Stimulated activated naive CD4-positive, alpha-beta T cell (primary cell): ENCODE measurements around the gene SECISBP2L.
"Not testable (repeated sequence)": the region's sequence is repeated elsewhere in the genome, so short reads cannot be mapped to it uniquely, and the experiment has no call there.

Experiments used
- DNase-seq, 6 experiments: peaks; one replicate each; lab custom pipeline; 2025; lab: John Stamatoyannopoulos, UW

The SECISBP2L gene

DNA sequence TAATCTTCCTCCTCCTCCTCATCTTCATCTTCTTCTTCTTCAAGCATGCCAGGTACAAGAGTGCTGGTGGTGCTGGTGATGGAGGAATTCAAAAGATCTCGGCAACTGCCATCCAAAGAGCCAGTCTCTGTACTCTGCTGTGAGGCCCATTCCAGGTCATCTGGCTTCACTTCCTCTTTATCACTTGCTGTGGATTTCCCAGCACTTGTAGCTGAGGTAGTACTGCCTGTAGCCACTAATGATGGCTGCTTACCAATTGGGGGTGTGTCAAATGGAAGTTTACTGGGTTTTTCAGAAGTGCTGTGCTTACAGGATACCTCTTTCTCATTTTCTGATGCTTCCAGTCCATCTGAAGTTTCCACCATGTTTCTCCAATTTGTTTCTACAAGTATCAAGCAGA is 53.7 kb downstream of the SECISBP2L start:
- DNase-seq = no peak

DNA sequence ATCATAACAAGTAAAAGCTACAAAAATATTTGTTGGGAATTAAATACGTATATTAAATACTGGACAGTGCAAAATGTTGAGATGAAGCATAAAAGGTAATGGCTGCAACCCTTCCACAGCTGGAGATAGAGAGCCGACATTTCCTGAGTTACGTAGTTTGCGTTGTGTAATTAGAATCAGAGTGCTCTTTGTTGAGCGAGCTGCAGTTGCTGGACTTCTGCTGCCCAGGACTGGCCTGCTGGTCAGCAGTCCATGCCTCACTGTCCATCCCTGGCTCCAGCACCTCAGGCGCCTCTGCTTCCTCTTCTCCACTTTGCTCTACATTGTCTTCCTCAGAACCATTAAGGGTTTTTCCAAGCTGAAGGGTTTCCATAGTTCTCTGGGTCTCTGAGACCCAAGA is 54.1 kb downstream of the SECISBP2L start:
- DNase-seq = no peak

DNA sequence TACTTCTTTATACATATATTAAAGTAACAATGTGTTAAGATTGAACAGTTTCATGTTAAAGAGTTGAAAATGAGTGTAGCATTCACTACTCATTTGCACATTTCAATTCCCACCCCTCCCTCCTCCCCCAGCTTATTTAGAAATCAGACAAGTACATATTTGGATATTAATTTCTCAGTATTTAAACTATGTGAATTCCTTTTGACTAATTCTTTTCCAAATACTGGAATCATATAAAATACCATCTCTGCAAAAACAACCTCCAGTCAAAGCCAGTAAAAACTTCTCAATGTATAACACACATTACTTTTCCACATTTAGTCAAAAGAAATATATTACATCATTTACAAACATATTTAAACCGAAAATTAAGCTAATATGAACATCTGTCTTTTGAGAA is 57.1 kb downstream of the SECISBP2L start:
- DNase-seq = no peak

DNA sequence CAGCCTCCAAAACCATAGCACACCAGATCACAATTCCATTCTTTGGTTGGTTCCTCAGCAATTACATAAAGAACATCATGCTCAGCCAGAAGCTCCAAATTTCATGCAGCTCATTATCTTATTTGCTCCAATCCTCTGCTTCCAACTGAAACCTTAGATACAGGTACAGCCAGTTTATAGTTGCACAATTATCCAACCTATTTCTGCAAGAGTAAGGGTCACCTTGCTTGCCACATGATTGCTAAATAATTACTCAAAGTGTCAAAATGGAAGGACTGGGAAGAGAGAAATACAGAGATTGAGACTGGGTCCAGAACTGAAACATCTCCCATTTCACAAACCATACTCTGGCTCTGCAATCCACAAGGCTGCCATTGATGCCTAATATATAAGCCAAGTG is 59.1 kb downstream of the SECISBP2L start:
- no peak for DNase-seq

DNA sequence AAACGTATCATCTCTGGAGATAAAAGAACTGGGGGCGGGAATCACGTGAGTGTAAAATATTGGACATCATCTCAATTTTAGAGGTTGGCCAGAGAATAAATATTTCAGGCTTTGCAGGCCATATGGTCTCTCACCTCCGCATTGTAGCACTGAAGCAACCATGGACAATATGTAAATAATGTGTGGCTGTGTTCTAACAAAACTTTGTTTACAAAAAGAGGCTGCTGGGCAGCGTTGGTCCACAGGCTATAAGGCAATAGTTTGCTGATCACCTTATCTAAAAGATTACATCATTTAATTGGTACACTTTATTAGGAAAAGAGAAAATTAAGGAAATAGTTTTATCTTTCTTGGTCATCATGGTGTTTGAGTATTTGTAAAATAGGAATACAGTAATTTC is 60.0 kb downstream of the SECISBP2L start:
- no peak for DNase-seq

DNA sequence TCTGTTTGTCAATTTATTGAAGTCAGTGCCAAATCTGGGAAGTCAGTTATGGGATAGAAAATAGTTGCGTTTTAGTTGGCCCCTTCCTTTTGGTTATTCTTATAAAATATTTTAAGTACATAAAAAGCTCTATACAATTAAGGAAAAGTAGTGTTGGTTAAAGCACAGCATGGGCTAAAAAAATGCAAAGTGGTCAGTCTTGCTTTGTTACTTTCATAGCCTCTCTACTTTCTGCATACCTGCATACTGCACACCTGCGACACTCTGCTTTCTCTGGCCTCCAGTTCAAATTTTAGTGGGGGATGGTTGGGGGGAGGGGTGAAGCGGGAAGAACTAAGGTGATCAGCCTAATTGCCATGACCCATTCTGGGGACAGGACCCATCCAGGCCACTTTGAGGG is 60.7 kb downstream of the SECISBP2L start:
- no peak for DNase-seq

DNA sequence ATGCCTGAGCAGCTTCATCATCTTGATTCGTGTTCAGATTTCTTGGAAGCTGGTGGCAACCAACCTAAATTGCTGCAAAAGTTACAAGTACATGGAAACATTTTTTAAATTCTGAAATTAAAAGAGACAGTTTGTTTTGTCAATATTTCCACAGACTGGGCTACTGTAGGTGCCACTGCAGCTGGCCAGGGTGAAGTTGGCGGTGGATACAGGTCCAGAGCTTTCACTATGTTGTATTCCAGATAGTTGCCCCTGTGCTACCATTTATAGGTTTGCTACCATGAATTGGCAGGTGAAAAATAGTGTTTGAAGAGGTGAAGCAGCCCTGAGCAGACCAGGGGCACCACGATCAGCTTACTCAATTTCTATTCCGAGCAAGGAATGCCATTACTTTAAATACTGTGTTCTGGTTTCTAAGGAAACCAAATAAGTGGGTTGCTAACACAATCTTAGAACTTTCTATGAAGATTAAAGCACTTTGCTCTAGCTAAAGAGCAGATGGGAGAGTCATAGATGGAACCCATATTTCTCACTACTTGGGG is 61.4 kb downstream of the SECISBP2L start:
- no peak for DNase-seq

DNA sequence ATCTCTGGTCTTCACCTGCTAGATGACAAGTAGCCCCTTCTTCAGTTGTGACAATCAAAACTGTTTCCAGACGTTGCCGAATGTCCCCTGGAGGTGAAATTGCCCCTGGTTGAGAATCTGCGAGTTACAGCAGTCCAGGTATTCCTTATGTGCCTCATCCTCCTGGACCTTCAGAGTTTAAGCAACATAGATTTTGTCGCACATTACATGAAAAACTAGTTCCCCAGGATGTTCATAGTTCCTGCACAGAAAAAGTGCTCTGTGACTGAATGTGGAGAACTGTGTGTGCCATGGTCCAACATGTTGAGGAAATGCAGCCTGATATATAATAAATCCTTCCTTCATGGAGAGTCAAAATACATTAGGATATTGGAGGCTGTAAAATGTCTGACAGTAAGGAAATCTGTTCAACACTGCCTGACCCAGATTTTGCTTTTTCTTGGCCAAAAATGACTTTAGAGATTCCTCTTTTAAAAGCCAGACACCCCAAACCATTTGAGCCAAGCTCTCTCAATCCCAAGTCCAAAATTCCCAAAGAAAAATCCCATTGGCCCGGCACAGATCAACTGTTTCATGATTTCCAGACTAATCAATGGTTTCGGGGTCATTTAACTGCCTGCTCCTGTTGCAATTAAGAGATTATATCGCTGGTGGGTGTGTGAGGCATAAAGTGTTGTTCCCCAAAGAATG is 62.1 kb downstream of the SECISBP2L start:
- DNase-seq = no peak

DNA sequence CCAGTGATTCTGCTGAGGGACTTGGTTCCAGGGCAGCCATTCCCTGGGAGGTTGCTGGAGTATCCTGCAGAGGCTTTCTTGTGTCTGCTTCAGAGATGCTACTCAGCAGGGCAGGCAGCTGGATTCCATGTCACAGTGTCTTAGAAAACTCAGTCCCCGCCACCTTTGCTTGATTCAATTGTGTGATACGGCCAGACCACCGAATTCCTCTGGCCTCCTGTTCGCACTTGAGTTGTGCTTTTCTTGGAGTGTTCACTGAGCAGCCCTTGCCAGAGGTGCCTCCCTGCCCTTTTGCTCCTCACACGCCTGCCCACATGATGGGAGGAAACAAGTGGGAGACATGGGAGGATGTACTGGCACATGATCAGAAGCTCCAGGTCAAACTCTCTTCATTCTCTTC is 62.9 kb downstream of the SECISBP2L start:
- no peak for DNase-seq

DNA sequence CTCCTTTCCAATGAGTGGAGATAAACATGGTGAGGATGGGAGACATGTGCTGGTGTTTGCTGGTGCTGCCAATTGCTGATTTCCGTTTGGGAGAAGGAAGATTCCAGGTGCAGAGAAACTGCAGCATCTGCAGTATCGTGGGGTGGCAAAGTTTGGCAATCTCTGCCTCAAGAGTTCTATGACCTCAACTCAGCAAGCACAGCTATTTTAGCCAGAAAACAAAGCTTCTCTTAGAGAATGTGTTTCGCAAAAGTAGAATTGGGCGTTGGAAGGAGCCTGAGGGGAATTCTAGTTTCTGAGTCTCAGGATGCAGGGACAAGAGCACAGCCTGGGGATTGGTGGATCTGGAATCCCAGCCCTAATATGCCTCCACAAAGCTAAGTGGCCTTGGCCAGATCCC is 64.3 kb downstream of the SECISBP2L start:
- DNase-seq = no peak

DNA sequence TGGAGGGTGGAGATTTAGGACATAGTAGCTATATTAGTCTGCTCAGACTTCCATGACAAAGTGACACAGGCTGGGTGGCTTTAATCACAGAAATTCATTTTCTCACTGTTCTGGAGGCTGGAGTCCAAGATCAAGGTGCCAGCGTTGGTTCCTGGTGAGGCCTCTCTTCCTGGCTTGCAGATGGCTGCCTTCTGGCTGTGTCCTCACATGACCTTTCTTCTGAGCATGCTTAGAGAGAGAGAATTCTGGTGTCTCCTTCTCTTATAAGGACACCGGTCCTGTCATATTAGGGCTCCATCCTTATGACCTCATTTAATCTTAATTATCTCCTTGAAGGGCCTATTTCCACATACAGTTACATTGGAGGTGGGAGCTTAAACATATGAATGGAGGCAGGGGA is 67.6 kb downstream of the SECISBP2L start:
- no peak for DNase-seq

DNA sequence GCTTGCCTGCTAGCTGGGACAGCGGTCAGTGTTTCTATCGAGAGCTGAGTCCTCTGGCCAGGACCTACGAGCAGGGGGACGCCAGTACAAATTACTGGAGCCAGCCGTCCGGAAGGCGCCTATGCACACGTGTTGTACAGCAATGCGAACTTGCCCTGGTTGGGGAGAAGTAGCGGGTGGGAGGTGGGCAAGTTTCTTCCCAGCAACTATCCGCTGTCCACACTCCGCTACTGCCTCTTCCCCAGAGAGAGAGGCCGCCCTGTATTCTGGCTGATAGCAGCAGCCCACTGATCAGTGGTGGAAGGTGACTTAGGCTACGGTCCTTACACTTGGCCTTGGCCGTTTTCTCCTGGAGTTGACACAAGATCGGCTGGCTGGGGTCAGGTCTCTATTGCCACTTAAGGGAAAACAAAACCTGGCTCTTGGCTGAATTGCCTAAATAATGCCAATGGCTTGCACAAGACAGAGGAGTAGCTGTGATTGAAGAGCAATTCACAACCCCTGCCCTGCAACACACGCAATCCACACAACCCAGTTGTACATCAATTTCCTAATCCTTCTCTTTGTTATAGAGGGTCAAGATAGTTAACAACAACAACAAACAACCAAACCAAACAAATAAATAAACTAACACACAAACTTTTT is 69.7 kb downstream of the SECISBP2L start:
- DNase-seq = no peak

DNA sequence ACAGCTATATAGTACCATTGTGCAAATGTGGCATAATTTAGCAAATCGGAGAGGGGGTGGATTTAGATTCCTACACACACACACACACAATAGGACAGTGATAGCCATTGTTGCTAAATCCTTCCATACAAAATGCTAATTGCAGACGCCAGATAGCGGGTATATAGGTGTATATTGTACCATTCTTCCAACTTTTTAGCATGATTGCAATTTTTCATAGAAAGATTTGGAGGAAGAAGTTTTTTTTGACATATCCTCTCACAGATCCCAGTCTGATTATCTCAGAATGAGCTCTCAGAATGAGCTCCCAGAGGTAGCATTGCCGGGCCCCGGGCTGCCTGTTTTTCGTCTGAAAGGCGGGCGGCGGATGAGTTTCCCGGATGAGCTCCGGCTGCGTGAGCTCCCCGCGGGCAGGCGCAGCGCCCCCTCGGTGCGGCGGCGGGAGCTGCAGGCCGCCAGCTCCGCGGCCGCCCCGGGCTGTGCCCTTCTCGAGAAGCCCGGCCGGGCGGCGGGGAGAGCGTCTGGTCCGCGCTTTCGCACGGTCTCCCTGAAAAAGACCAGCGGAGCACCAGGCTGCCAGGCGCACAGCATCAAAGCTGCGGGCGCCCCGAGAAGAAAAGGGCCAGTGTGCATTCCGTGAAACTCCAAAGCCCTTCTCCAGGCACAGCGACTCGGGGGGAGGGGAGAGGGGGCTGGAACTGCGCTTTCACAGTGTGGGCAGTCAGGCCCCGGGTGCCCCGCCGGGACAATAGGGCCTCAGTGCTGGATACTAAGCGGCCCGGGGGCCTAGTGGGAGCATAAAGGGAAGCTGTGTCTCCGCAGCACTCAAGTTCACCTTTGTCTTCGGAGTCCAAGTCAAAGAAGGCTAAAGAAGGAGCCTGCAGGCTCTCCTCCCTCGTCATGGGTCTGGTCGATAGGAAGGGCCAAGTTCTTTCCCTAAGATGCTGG is 70.5 kb downstream of the SECISBP2L start:
- DNase-seq = peak; percentile 33 to 70 (median 48)

DNA sequence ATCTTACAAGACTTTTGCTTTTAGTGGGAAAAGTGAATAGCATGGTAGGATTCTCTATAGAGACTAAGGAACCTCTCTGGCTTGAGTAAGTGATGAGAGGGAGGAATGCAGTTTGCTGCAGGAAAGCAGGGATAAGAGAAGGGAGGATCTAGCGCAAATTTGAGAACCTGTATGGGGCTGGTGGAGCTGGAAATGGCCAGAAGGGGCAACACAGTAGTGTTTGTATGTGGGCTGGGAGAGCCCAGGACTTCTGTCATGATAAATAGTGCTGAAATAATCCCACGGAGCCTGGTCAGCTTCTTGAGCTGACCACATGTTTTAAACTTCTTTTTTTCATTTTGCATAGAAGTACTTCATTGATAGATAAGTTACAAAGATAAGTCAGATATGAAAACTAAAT is 71.4 kb downstream of the SECISBP2L start:
- DNase-seq = no peak

DNA sequence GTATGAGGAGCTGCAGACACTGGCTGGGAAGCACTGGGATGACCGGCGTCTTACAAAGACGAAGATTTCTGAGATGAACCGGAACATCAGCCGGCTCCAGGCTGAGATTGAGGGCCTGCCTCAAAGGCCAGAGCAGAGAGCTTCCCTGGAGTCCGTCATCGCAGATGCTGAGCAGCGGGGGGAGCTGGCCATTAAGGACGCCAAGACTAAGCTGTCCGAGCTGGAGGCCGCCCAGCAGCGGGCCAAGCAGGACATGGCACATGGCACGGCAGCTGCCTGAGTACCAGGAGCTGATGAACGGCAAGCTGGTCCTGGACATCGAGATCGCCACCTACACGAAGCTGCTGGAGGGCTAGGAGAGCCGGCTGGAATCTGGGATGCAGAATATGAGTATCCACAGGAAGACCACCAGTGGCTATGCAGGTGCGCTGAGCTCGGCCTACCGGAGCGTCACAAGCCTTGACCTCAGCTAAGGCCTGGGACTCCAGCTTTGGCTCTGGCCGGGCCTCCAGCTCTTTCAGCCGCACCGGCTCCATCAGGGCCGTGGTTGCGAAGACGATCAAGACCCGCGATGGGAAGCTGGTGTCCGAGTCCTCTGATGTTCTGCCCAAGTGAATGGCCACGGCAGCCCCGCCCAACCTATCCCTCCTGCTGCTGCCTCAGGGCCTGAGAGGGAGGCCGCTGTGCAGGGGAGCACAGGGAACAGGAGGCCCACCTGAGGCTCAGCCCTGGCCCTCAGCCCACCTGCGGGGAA is 73.3 kb downstream of the SECISBP2L start:
- no peak for DNase-seq

DNA sequence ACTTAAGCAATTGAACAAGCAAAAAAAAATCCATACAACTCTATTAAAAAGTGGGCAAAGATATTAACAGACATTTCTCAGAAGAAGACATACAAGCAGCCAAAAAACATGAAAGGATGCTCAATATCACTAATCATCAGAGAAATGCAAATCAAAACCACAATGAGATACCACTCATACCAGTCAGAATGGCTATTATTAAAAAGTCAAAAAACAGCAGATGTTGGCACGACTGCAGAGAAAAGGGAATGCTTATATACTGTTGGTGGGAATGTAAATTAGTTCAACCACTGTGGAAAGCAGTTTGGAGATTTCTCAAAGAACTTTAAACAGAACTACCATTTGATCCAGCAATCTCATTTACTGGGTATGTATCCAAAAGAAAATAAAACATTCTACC is 75.3 kb downstream of the SECISBP2L start:
- not testable (repeated sequence) for DNase-seq

DNA sequence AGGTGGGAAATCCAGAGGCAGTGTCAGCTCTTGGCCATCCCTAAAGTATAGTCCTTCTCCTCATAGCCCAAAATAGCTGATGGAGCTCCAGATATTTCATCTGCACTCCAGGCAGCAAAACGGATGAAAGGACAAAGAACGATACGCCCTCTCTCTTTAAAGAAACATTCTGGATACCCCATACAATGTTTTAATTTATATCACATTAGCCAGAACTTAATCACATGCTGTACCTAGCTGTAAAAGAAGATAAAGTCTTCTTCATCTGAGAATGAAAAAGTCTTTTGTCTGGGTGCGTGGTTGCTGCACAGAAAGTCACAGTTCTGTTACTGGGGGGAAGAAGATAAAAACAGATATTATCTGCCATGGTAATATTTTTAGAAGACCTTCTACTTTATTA is 78.2 kb downstream of the SECISBP2L start:
- no peak for DNase-seq

DNA sequence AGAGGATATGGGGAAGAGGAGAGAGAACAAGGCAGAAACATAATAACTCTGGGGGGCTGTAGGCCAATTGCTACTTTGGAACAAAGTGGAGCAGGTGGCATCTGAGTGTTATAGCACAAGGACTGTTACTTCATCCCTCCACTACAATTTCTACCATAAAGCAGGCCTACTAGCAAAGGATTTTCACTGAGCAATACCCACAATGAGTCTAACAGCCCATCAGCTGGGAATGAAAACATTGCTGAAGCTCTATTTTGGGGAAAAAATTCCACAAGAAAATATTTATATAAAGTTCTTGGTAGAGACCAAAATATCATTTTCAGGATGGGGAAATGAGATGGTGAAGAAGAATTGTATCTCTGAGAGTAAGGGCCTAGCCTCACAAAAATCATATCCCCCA is 78.9 kb downstream of the SECISBP2L start:
- no peak for DNase-seq

DNA sequence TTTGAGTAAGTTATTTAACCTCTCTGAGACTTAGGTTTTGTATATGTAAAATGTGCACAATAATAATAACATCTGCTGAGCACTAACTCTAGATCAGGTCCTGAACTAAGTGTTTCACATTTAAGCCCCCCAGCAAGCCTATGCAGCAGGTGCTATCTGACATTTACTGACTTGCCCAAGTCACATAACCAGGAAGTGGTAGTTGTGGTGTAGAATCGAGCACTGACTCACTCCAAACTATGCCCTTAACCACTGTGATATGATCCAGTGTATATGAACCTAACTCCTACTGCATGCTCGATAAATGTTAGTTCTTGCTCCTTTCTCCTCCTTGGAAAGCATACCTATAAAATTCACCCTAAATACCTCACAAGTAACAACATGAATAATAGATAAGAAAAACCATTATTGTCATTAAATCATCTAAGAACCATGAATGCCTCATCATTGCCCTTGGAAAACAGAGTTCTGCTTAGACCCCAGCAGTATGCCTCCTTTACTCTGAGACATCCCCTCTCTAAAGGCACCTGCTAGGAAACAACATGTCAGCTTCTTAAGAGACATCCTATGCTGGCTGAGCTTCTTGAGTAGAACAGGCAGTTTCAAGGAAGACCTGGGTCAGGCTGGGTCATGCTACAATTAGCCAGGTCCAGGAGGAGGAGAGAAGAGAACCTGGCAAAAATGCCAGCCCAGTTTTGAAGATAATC is 79.5 kb downstream of the SECISBP2L start:
- no peak for DNase-seq

DNA sequence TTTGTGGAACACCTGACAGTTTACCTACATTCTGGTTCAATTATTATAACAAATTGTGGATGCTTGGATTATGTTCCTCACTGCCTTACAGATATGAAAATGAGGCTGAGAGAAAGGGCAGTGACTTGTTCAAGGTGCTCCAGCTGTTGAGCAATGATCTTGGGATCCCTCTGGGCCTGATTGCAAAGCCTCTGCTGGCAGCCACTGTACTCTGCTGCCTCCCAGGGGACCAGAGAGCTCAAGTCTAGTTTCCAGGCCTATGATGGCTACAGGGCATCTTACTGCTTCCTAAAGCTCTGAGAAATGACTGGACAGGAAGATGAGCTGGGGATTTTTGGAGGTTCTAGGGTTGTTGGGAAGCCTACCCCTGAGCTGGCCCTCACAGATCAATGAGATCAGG is 80.3 kb downstream of the SECISBP2L start:
- DNase-seq = no peak

DNA sequence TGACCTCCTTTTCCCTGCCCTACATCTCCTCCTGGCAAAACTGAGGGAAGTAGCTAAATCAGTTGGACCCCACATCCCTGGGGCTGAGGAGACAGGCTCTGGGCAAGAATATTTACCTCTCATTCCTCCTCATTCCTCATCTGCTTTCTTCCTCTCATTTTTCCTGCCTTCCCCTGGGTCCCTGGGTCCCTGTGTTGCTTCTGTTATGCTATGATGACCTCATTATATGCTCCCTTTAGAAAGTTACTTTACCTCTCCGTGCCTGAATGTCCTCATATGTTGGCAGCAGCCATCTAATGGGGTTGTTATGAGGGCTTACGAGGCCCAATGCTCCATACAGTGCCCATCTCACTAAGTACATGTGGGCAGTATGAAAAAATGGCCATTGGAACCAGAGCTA is 81.3 kb downstream of the SECISBP2L start:
- DNase-seq = no peak
